Neural cell (in vitro differentiated cells): ENCODE data around the gene KIAA1210. TPM values are rescaled to one million over a fixed set of nuclear protein-coding genes. Genes with fewer than 3 reads are reported as not detected.

ENCODE experiments used
- H2AFZ ChIP-seq: fragments of 200-600, 300-800 bp; sonication (generic), shearing (Covaris generic); 2 replicates; pipeline ENCODE4 v1.6.0; 2014; ENCODE audit warnings: low read depth, mild to moderate bottlenecking, antibody characterized with exemption, low read length, moderate library complexity
- H3F3A ChIP-seq: fragments of 200-600 bp; shearing (Covaris generic); 2 replicates; pipeline ENCODE4 v1.6.1; 2016; ENCODE audit warnings: mild to moderate bottlenecking, moderate library complexity, mixed read lengths, antibody characterized with exemption, low read length; ENCODE audit not compliant: insufficient read depth, poor library complexity, severe bottlenecking
- H3K27ac ChIP-seq: fragments of 200-600, 300-800 bp; sonication (generic), shearing (Covaris generic); 2 replicates; pipeline ENCODE4 v1.5.1; 2014; ENCODE audit warnings: mild to moderate bottlenecking, low read length, moderate library complexity
- H3K27me3 ChIP-seq: fragments of 300-800, 200-600 bp; sonication (generic), shearing (Covaris generic); 2 replicates; pipeline ENCODE4 v1.6.0; 2014; ENCODE audit warnings: mild to moderate bottlenecking, low read depth, low read length, moderate library complexity; ENCODE audit not compliant: insufficient read depth
- H3K36me3 ChIP-seq: fragments of 300-800, 200-600 bp; sonication (generic), shearing (Covaris generic); 2 replicates; pipeline ENCODE4 v1.5.1; 2014; ENCODE audit warnings: mild to moderate bottlenecking, antibody characterized with exemption, low read length, moderate library complexity; ENCODE audit not compliant: insufficient read depth
- H3K4me2 ChIP-seq: fragments of 300-800, 200-600 bp; sonication (generic), shearing (Covaris generic); 2 replicates; pipeline ENCODE4 v1.6.0; 2014; ENCODE audit warnings: mild to moderate bottlenecking, low read length
- H3K4me3 ChIP-seq: fragments of 300-800, 200-600 bp; sonication (generic), shearing (Covaris generic); 2 replicates; pipeline ENCODE4 v1.5.1; 2014; ENCODE audit warnings: mild to moderate bottlenecking, low read length, moderate library complexity
- H3K79me2 ChIP-seq: fragments of 200-600 bp; shearing (Covaris generic); replicated peaks from 2 replicates; pipeline ENCODE4 v1.6.0; 2014; ENCODE audit warnings: mild to moderate bottlenecking, low read length, moderate library complexity; ENCODE audit not compliant: insufficient read depth
- H3K9ac ChIP-seq: fragments of 300-800, 200-600 bp; sonication (generic), shearing (Covaris generic); 2 replicates; pipeline ENCODE4 v1.6.1; 2016; ENCODE audit warnings: mild to moderate bottlenecking, low read length, mixed read lengths
- H3K9me2 ChIP-seq: fragments of 200-600 bp; shearing (Covaris generic); 2 replicates; pipeline ENCODE4 v1.6.1; 2016; ENCODE audit warnings: mild to moderate bottlenecking, low read length, mixed read lengths; ENCODE audit not compliant: insufficient read depth
- H3K9me3 ChIP-seq: fragments of 200-600, 300-800 bp; sonication (generic), shearing (Covaris generic); 2 replicates; pipeline ENCODE4 v1.6.1; 2016; ENCODE audit warnings: mild to moderate bottlenecking, mixed run types, low read length, moderate library complexity, mixed read lengths
- H4K20me1 ChIP-seq: fragments of 200-600 bp; shearing (Covaris generic); 2 replicates; pipeline ENCODE4 v1.6.1; 2016; ENCODE audit warnings: mild to moderate bottlenecking, mixed run types; ENCODE audit not compliant: insufficient read depth
- EP300 ChIP-seq: fragments of 450-650 bp; conservative IDR thresholded peaks from 2 replicates; pipeline ENCODE4 v1.6.1; 2014; ENCODE audit warnings: antibody characterized with exemption, mild to moderate bottlenecking, moderate library complexity; ENCODE audit not compliant: poor library complexity, severe bottlenecking
- EZH2 ChIP-seq: fragments of 200-600, 300-800 bp; shearing (Covaris generic), sonication (generic); IDR thresholded peaks from 2 replicates; pipeline ENCODE4 v1.6.1; 2014; ENCODE audit warnings: antibody characterized with exemption, low read length, borderline replicate concordance, mild to moderate bottlenecking; ENCODE audit not compliant: insufficient read depth, poor library complexity, severe bottlenecking
- MXI1 ChIP-seq: fragments of 450-650 bp; conservative IDR thresholded peaks from 2 replicates; pipeline ENCODE4 v1.6.1; 2014; ENCODE audit warnings: antibody characterized with exemption, mild to moderate bottlenecking; ENCODE audit not compliant: poor library complexity, severe bottlenecking
- POLR2AphosphoS5 ChIP-seq: IDR thresholded peaks from 2 replicates; pipeline ENCODE4 v1.6.1; 2012
- RAD21 ChIP-seq: fragments of 450-650 bp; conservative IDR thresholded peaks from 2 replicates; pipeline ENCODE4 v1.6.1; 2014; ENCODE audit warnings: antibody characterized with exemption, mild to moderate bottlenecking, moderate library complexity
- SMC3 ChIP-seq: fragments of 450-650 bp; conservative IDR thresholded peaks from 2 replicates; pipeline ENCODE4 v1.6.1; 2014; ENCODE audit warnings: antibody characterized with exemption, mild to moderate bottlenecking, moderate library complexity; ENCODE audit not compliant: poor library complexity
- TAF1 ChIP-seq: IDR thresholded peaks from 2 replicates; pipeline ENCODE4 v1.6.1; 2012; ENCODE audit warnings: low read depth
- polyA plus RNA-seq: library from polyadenylated mRNA; depleted of rRNA; stranded (reverse); fragments of >200 nt; gene quantifications from 2 replicates; pipeline ENCODE4 v1.2.3, GENCODE V29; 2014
- TF ChIP-seq, protein P1 (sequence below): IDR thresholded peaks from 2 replicates; pipeline ENCODE4 v1.6.1; 2012; ENCODE audit warnings: borderline replicate concordance
- TF ChIP-seq, protein P2 (sequence below): fragments of 450-650 bp; IDR thresholded peaks from 2 replicates; pipeline ENCODE4 v1.5.1; 2014; ENCODE audit warnings: antibody characterized with exemption, mild to moderate bottlenecking, moderate library complexity; ENCODE audit not compliant: poor library complexity, severe bottlenecking

The KIAA1210 gene
- polyA plus RNA-seq, 1 donor from 2014 or later = not detected

DNA sequence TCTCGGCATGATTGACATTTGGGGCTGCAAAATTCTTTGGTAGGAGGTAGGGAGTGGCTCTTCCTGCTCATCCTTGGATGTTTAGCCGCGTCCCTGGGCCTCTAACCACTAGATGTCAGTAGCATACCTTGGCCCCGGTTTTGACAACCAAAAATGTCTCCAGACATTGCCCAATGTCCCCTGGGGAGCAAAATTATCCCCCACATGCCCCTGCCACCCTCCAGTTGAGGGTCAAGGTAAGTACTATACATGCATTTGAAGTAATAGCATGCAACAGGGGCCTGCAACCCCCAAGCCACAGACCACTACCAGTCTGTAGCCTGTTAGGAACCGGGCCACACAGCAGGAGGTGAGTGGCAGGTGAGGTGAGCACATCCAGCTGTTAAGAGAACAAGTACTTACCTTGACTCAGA is 17.6 kb upstream of the KIAA1210 start:
- Histone ChIP-seq H3K9ac (no peak overlapping the region), H3K4me2 (no peak overlapping the region), H2AFZ (no peak overlapping the region), H3K4me3 (no peak overlapping the region), H3K36me3 (no peaks in the 10 kb centered on the region), H3K9me3 (no peaks in the 10 kb centered on the region), H3K79me2 (no peaks in the 10 kb centered on the region), H4K20me1 (no peaks in the 10 kb centered on the region), H3K9me2 (no peaks in the 10 kb centered on the region), H3F3A (no peaks in the 10 kb centered on the region), H3K27me3 (no peaks in the 10 kb centered on the region), H3K27ac (no peak overlapping the region)
- TF ChIP-seq TAF1 = no peak
- peak; percentile 33 for TF ChIP-seq RAD21
- TF ChIP-seq, protein P1, sequence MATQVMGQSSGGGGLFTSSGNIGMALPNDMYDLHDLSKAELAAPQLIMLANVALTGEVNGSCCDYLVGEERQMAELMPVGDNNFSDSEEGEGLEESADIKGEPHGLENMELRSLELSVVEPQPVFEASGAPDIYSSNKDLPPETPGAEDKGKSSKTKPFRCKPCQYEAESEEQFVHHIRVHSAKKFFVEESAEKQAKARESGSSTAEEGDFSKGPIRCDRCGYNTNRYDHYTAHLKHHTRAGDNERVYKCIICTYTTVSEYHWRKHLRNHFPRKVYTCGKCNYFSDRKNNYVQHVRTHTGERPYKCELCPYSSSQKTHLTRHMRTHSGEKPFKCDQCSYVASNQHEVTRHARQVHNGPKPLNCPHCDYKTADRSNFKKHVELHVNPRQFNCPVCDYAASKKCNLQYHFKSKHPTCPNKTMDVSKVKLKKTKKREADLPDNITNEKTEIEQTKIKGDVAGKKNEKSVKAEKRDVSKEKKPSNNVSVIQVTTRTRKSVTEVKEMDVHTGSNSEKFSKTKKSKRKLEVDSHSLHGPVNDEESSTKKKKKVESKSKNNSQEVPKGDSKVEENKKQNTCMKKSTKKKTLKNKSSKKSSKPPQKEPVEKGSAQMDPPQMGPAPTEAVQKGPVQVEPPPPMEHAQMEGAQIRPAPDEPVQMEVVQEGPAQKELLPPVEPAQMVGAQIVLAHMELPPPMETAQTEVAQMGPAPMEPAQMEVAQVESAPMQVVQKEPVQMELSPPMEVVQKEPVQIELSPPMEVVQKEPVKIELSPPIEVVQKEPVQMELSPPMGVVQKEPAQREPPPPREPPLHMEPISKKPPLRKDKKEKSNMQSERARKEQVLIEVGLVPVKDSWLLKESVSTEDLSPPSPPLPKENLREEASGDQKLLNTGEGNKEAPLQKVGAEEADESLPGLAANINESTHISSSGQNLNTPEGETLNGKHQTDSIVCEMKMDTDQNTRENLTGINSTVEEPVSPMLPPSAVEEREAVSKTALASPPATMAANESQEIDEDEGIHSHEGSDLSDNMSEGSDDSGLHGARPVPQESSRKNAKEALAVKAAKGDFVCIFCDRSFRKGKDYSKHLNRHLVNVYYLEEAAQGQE = no peak
- TF ChIP-seq EP300 = no peak
- TF ChIP-seq EZH2 = no peak
- no peak for TF ChIP-seq POLR2AphosphoS5
- TF ChIP-seq SMC3 = peak; percentile 15
- TF ChIP-seq MXI1 = no peak
- TF ChIP-seq, protein P2, sequence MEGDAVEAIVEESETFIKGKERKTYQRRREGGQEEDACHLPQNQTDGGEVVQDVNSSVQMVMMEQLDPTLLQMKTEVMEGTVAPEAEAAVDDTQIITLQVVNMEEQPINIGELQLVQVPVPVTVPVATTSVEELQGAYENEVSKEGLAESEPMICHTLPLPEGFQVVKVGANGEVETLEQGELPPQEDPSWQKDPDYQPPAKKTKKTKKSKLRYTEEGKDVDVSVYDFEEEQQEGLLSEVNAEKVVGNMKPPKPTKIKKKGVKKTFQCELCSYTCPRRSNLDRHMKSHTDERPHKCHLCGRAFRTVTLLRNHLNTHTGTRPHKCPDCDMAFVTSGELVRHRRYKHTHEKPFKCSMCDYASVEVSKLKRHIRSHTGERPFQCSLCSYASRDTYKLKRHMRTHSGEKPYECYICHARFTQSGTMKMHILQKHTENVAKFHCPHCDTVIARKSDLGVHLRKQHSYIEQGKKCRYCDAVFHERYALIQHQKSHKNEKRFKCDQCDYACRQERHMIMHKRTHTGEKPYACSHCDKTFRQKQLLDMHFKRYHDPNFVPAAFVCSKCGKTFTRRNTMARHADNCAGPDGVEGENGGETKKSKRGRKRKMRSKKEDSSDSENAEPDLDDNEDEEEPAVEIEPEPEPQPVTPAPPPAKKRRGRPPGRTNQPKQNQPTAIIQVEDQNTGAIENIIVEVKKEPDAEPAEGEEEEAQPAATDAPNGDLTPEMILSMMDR = no peak

DNA sequence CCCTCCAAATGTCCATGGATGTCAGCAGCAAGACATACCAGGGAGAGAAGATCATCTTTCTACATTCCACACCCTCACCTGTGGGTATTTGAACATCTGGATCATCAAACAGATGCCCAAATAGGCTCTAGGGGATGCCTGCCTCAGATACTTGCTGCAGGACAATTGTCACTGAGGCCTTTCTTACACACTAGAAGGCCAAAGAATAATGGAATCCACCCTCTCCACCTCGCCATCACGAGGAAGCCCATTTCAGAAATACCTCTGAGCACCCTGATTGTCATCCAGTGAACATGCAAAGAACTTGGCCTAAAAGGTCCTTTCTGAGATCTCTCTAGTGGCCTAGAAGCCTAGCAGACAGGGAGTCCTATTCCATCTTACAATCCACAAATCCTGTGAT is 6.9 kb upstream of the KIAA1210 start:
- H3F3A ChIP-seq = no peaks in the 10 kb centered on the region
- no peak overlapping the region for H3K9ac ChIP-seq
- H4K20me1 ChIP-seq = no peaks in the 10 kb centered on the region
- no peaks in the 10 kb centered on the region for H3K79me2 ChIP-seq
- no peak overlapping the region for H3K4me2 ChIP-seq
- H3K4me3 ChIP-seq = no peak overlapping the region
- H3K9me2 ChIP-seq = no peaks in the 10 kb centered on the region
- no peaks in the 10 kb centered on the region for H3K36me3 ChIP-seq
- TF ChIP-seq POLR2AphosphoS5 (no peak), TAF1 (no peak), SMC3 (no peak), MXI1 (no peak), RAD21 (no peak), EZH2 (no peak), EP300 (no peak)
- TF ChIP-seq, protein P1 = no peak
- TF ChIP-seq, protein P2 = no peak
- no peak overlapping the region for H2AFZ ChIP-seq
- H3K9me3 ChIP-seq = no peaks in the 10 kb centered on the region
- H3K27ac ChIP-seq = no peak overlapping the region
- H3K27me3 ChIP-seq = no peaks in the 10 kb centered on the region
